Keratinocyte (primary cell): Measurements from ENCODE around the gene SHANK1. TPM values are rescaled to one million over a fixed set of nuclear protein-coding genes. Genes with fewer than 3 reads are reported as not detected.

Source experiments
- DNase-seq: peaks from one replicate; pipeline ENCODE4 v3.0.0-alpha.2; 2011; ENCODE audit warnings: low read depth, missing footprints, low spot score
- FAIRE-seq: peaks from 2 replicates; lab custom pipeline; 2011; peaks lifted over from hg19 to GRCh38; lab: Jason Lieb, UNC
- H2AFZ ChIP-seq: 2 replicates; pipeline ENCODE4 v1.6.0; 2012; ENCODE audit warnings: low read length, control low read depth, inconsistent platforms; ENCODE audit not compliant: control insufficient read depth
- H3K27ac ChIP-seq: 2 replicates; pipeline ENCODE4 v1.5.1; 2011; ENCODE audit warnings: low read length; ENCODE audit not compliant: control insufficient read depth, insufficient read depth
- H3K27me3 ChIP-seq: 3 replicates; pipeline ENCODE4 v1.6.0; 2011; ENCODE audit warnings: low read length; ENCODE audit not compliant: control insufficient read depth, insufficient read depth; ENCODE audit errors: extremely low read depth
- H3K36me3 ChIP-seq, 2 experiments: 2 replicates in 1 of 2; 3 replicates in 1 of 2; pipeline ENCODE4 v1.5.1; 2011; ENCODE audit warnings: low read length in 2 of 2, mild to moderate bottlenecking in 1 of 2; ENCODE audit not compliant: control insufficient read depth in 2 of 2, insufficient read depth in 2 of 2; ENCODE audit errors: extremely low read depth in 1 of 2
- H3K4me1 ChIP-seq: 3 replicates; pipeline ENCODE4 v1.5.1; 2011; ENCODE audit warnings: low read length; ENCODE audit not compliant: control insufficient read depth, insufficient read depth; ENCODE audit errors: extremely low read depth
- H3K4me2 ChIP-seq: 3 replicates; pipeline ENCODE4 v1.6.0; 2011; ENCODE audit warnings: low read depth, low read length; ENCODE audit not compliant: control insufficient read depth, insufficient read depth; ENCODE audit errors: extremely low read depth
- H3K4me3 ChIP-seq, 3 experiments: fragments of 200-600 bp in 1 of 3; sonication (generic) in 1 of 3; 2 replicates in 2 of 3; 3 replicates in 1 of 3; pipeline ENCODE4 v1.5.1; 2011 to 2016; ENCODE audit warnings: low read length in 3 of 3, mild to moderate bottlenecking in 3 of 3, control low read depth in 2 of 3, inconsistent platforms in 1 of 3, low read depth in 1 of 3, mixed read lengths in 1 of 3, mixed run types in 1 of 3, moderate library complexity in 1 of 3; ENCODE audit not compliant: control insufficient read depth in 2 of 3, insufficient read depth in 2 of 3; ENCODE audit errors: extremely low read depth in 1 of 3
- H3K79me2 ChIP-seq: 2 replicates; pipeline ENCODE4 v1.6.0; 2012; ENCODE audit warnings: low read length; ENCODE audit not compliant: control insufficient read depth, insufficient read depth
- H3K9ac ChIP-seq: 3 replicates; pipeline ENCODE4 v1.6.0; 2011; ENCODE audit warnings: low read length; ENCODE audit not compliant: control insufficient read depth, insufficient read depth; ENCODE audit errors: extremely low read depth
- H3K9me1 ChIP-seq: 3 replicates; pipeline ENCODE4 v1.6.0; 2011; ENCODE audit warnings: low read length; ENCODE audit not compliant: control insufficient read depth, insufficient read depth; ENCODE audit errors: extremely low read depth
- H3K9me3 ChIP-seq: 2 replicates; pipeline ENCODE4 v1.5.1; 2012; ENCODE audit warnings: low read depth, low read length; ENCODE audit not compliant: control insufficient read depth
- H4K20me1 ChIP-seq: 3 replicates; pipeline ENCODE4 v1.6.0; 2011; ENCODE audit warnings: low read length; ENCODE audit not compliant: control insufficient read depth, insufficient read depth; ENCODE audit errors: extremely low read depth
- EZH2 ChIP-seq: IDR thresholded peaks from one replicate; pipeline ENCODE4 v1.6.1; 2012; ENCODE audit warnings: inconsistent platforms, mild to moderate bottlenecking, low read length, moderate library complexity
- dilution Hi-C: fragments of 300-500 bp; cut with MboI; formaldehyde crosslinking; loops from one replicate; pipeline ENCODE4 v1.7.0; 2020; ENCODE audit warnings: low sequenced_read_pairs; ENCODE audit not compliant: extremely low pct_ligation_motif_present
- polyA plus RNA-seq, 5 experiments: library from polyadenylated mRNA; depleted of rRNA in 3 of 5; stranded (reverse) in 3 of 5; stranded (forward) in 1 of 5; unstranded in 1 of 5; fragments of >200 nt; gene quantifications; 1 replicate in 1 of 5; 2 replicates in 3 of 5; 3 replicates in 1 of 5; pipeline versions ENCODE4 v1.2.1 to v1.2.3, GENCODE V29; 2011 to 2012; ENCODE audit warnings: missing spikeins in 2 of 5, low read depth in 1 of 5, low replicate concordance in 1 of 5
- TF ChIP-seq, protein P1 (sequence below), 3 experiments: IDR thresholded peaks in 1 of 3; conservative IDR thresholded peaks in 1 of 3; optimal IDR thresholded peaks in 1 of 3; 2 replicates in 2 of 3; 3 replicates in 1 of 3; pipeline versions ENCODE3 to v1.5.1; 2011; ENCODE audit warnings: low read length in 3 of 3, mild to moderate bottlenecking in 3 of 3, moderate library complexity in 2 of 3, control low read depth in 1 of 3, inconsistent platforms in 1 of 3; ENCODE audit not compliant: insufficient read depth in 2 of 3; ENCODE audit errors: extremely low read depth in 1 of 3

Gene SHANK1
- polyA plus RNA-seq, 1 donor (not counting 4 experiments of a cell fraction or from before 2014, with no cell fraction given) = 0.51 TPM

DNA sequence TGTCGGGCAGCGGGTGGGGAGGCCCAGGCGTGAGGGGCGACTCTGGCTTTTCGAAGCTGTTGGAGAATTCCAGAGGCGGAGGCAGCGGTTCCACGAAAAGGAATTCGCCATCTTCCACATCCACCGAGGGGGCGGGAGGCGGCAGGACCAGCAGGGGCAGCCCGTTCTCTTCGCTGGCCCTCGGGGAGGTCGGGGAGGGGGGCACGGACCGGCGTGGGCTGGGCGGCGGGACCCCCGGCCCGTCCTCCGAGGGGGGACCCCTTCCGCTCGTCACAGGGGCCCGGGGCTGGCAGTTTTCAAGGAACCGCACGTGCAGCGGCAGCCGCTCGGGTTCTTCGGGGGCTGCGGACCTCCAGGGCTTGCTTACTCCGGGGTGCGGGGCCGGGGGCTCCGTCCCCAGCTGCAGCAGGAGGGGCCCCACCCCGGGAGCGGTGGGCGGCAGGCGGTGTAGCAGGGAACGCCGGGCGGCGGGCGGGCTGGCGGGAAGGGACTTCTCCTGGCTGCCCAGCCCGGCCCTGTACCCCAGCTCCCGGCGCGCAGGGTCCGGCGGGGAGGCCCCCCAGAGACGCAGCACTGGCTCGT, 52.3 kb downstream of the SHANK1 start:
- H3K4me1 ChIP-seq = no peaks in the 10 kb centered on the region
- no peaks in the 10 kb centered on the region for H3K9me3 ChIP-seq
- H3K36me3 ChIP-seq = no peaks in the 10 kb centered on the region
- no peaks in the 10 kb centered on the region for H3K9me1 ChIP-seq
- peaks cover 2% of the 10 kb centered on the region for H4K20me1 ChIP-seq
- no peaks in the 10 kb centered on the region for H3K79me2 ChIP-seq
- no peak for FAIRE-seq
- H2AFZ ChIP-seq = no peak overlapping the region
- H3K27me3 ChIP-seq = peaks cover 46% of the 10 kb centered on the region
- H3K9ac ChIP-seq = no peak overlapping the region
- TF ChIP-seq EZH2 = no peak
- TF ChIP-seq, protein P1, sequence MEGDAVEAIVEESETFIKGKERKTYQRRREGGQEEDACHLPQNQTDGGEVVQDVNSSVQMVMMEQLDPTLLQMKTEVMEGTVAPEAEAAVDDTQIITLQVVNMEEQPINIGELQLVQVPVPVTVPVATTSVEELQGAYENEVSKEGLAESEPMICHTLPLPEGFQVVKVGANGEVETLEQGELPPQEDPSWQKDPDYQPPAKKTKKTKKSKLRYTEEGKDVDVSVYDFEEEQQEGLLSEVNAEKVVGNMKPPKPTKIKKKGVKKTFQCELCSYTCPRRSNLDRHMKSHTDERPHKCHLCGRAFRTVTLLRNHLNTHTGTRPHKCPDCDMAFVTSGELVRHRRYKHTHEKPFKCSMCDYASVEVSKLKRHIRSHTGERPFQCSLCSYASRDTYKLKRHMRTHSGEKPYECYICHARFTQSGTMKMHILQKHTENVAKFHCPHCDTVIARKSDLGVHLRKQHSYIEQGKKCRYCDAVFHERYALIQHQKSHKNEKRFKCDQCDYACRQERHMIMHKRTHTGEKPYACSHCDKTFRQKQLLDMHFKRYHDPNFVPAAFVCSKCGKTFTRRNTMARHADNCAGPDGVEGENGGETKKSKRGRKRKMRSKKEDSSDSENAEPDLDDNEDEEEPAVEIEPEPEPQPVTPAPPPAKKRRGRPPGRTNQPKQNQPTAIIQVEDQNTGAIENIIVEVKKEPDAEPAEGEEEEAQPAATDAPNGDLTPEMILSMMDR (optimal IDR thresholded peaks at IDR 0.05 in 1 of 3, IDR thresholded peaks at IDR 0.05 in 1 of 3, conservative IDR thresholded peaks at IDR 0.05 in 1 of 3; ENCODE audit: extremely low read depth in 1 of 3, insufficient read depth in 2 of 3, low read length in 3 of 3) = no peak
- H3K4me3 ChIP-seq = no peak overlapping the region
- no peak overlapping the region for H3K27ac ChIP-seq
- dilution Hi-C loops = no loop called here
- H3K4me2 ChIP-seq = no peak overlapping the region
- no peak for DNase-seq

DNA sequence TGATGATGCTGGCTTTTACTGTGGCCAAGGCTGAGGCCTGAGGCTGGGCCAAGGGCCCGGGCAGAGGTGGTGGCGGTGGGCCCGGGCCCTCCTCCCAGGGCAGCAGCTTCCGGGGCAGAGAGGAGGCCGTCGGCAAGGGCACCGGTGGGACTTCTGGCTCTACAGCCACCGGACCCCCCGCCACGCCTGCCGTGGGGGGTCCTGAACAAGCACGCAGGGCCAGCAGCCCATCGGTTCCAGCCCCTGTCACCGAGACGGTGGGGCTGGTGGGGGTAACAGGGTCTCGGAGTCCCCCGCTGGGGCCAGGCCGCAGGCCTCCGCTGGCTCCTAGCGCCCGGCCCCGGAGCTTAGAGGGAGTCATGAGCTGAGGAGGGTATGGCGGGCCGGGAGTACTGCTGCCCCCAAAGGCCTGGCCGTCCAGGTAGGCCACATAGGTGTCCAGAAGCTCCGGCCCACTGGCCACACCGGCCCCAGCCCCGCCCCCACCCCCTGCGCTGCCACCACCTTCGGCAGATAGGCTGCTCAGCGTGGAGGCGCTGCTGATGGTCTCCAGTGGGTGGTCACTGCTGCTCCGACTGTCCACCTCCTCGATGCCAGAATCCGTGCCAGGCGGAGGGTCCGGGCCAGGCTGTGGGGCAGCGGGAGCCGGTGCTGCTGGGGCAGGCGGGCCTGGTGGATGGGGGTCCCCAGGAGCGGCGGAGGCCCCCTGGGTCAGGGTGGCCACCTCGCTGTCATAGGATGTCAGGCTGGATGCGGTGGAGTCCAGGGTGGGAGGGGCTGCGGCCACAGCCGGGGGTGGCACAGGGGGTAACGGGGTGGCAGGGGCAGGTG, 53.0 kb downstream of the SHANK1 start:
- no peaks in the 10 kb centered on the region for H3K9me3 ChIP-seq
- no peaks in the 10 kb centered on the region for H3K36me3 ChIP-seq
- H3K4me3 ChIP-seq = no peak overlapping the region
- H3K79me2 ChIP-seq = no peaks in the 10 kb centered on the region
- DNase-seq = no peak
- dilution Hi-C loops = no loop called here
- H2AFZ ChIP-seq = no peak overlapping the region
- H3K27me3 ChIP-seq = peaks cover 46% of the 10 kb centered on the region
- peaks cover 2% of the 10 kb centered on the region for H4K20me1 ChIP-seq
- TF ChIP-seq EZH2 = peak; percentile 76
- TF ChIP-seq, protein P1 (optimal IDR thresholded peaks at IDR 0.05 in 1 of 3, IDR thresholded peaks at IDR 0.05 in 1 of 3, conservative IDR thresholded peaks at IDR 0.05 in 1 of 3; ENCODE audit: extremely low read depth in 1 of 3, insufficient read depth in 2 of 3, low read length in 3 of 3) = no peak
- H3K4me2 ChIP-seq = no peak overlapping the region
- H3K27ac ChIP-seq = no peak overlapping the region
- H3K4me1 ChIP-seq = no peaks in the 10 kb centered on the region
- no peak overlapping the region for H3K9ac ChIP-seq
- FAIRE-seq = no peak
- H3K9me1 ChIP-seq = no peaks in the 10 kb centered on the region
